Glomerular visceral epithelial cell (primary cell): ENCODE measurements around the gene ARL14.

Experiments
- DNase-seq: peaks from one replicate; pipeline ENCODE4 v3.0.0-alpha.2; 2016; ENCODE audit errors: extremely low spot score

ARL14 gene

GRCh38 chr3:160676547-160677303 lies at the start of gene ARL14:
Gene ARL14 (plus strand): TSS chr3:160677160. CDS start chr3:160677347, 187 bp downstream.
- peak; percentile 47 for DNase-seq

GRCh38 chr3:160629491-160629890 lies 47.5 kb upstream of the ARL14 start:
- no peak for DNase-seq

- no peak for DNase-seq
Measured at GRCh38 chr3:160633361-160634083, 43.4 kb upstream of the ARL14 start.

- no peak for DNase-seq
Measured at GRCh38 chr3:160635213-160635612, 41.7 kb upstream of the ARL14 start.

GRCh38 chr3:160637086-160637485 lies 39.9 kb upstream of the ARL14 start:
- no peak for DNase-seq

- DNase-seq: no peak
Measured at GRCh38 chr3:160638184-160638583, 38.8 kb upstream of the ARL14 start.

GRCh38 chr3:160641665-160642309 lies 35.2 kb upstream of the ARL14 start:
- DNase-seq: peak; percentile 32

- DNase-seq: no peak
Measured at GRCh38 chr3:160643994-160644393, 33.0 kb upstream of the ARL14 start.

GRCh38 chr3:160644491-160644890 lies 32.5 kb upstream of the ARL14 start:
- no peak for DNase-seq

GRCh38 chr3:160648701-160649100 lies 28.3 kb upstream of the ARL14 start:
- DNase-seq: no peak

GRCh38 chr3:160649596-160649995 lies 27.4 kb upstream of the ARL14 start:
- DNase-seq: peak; percentile 22

GRCh38 chr3:160653512-160653911 lies 23.4 kb upstream of the ARL14 start:
- DNase-seq: no peak

- DNase-seq: no peak
Measured at GRCh38 chr3:160660902-160661301, 16.1 kb upstream of the ARL14 start.

- no peak for DNase-seq
Measured at GRCh38 chr3:160661660-160662059, 15.3 kb upstream of the ARL14 start.

- no peak for DNase-seq
Measured at GRCh38 chr3:160665231-160665630, 11.7 kb upstream of the ARL14 start.

- peak; percentile 74 for DNase-seq
Measured at GRCh38 chr3:160665784-160666526, 11.0 kb upstream of the ARL14 start.

GRCh38 chr3:160667452-160667851 lies 9.5 kb upstream of the ARL14 start:
- peak; percentile 70 for DNase-seq

GRCh38 chr3:160668454-160668853 lies 8.5 kb upstream of the ARL14 start:
- DNase-seq: no peak

GRCh38 chr3:160671231-160671630 lies 5.7 kb upstream of the ARL14 start:
- no peak for DNase-seq

GRCh38 chr3:160671995-160672394 lies 5.0 kb upstream of the ARL14 start:
- DNase-seq: no peak

GRCh38 chr3:160673188-160673587 lies 3.8 kb upstream of the ARL14 start:
- no peak for DNase-seq

GRCh38 chr3:160675566-160676124 lies 1.3 kb upstream of the ARL14 start:
- DNase-seq: no peak
